OCI-LY1 (cell line): ENCODE results near the gene PLCB4.

Experiments
- CTCF ChIP-seq: fragments of 200-600 bp; sonication (generic), shearing (Covaris generic); IDR thresholded peaks from 2 replicates; pipeline ENCODE4 v1.5.1; 2017; ENCODE audit warnings: mild to moderate bottlenecking, antibody characterized with exemption, low read length, moderate library complexity, mixed read lengths
- EZH2 ChIP-seq: fragments of 200-600 bp; sonication (generic), shearing (Covaris generic); IDR thresholded peaks from 2 replicates; pipeline ENCODE4 v1.8.0; 2017; ENCODE audit warnings: borderline replicate concordance, mixed run types, mild to moderate bottlenecking, antibody characterized with exemption, low read length, moderate library complexity, mixed read lengths

GRCh38 chr20:9329355-9330101, 260.6 kb downstream of the PLCB4 start:
- no peak for TF ChIP-seq CTCF
- no peak for TF ChIP-seq EZH2
